Large intestine (tissue), 3 donors: ENCODE measurements around the gene KCNG2. TPM values are rescaled to one million over a fixed set of nuclear protein-coding genes. Genes with fewer than 3 reads are reported as not detected.

Experiments used
- DNase-seq, 2 donors: peaks; one replicate each; pipeline versions ENCODE4 v3.0.0 to v3.0.0-alpha.2; 2013
- H3K27ac ChIP-seq: one replicate; pipeline ENCODE4 v1.5.1; 2013; ENCODE audit warnings: low read length
- H3K27me3 ChIP-seq: 2 replicates; pipeline ENCODE4 v1.6.1; 2013; ENCODE audit warnings: low read length; ENCODE audit not compliant: control insufficient read depth, insufficient read depth
- H3K36me3 ChIP-seq: 2 replicates; pipeline ENCODE4 v1.6.1; 2013; ENCODE audit warnings: low read length; ENCODE audit not compliant: control insufficient read depth, insufficient read depth
- H3K4me1 ChIP-seq: one replicate; pipeline ENCODE4 v1.6.1; 2013; ENCODE audit warnings: low read length; ENCODE audit not compliant: control insufficient read depth, insufficient read depth
- H3K4me3 ChIP-seq: one replicate; pipeline ENCODE4 v1.5.1; 2013; ENCODE audit warnings: low read length
- H3K9me3 ChIP-seq: one replicate; pipeline ENCODE4 v1.6.1; 2013; ENCODE audit warnings: mild to moderate bottlenecking, low read depth, low read length, moderate library complexity; ENCODE audit not compliant: control insufficient read depth
- WGBS: methylation state at CpG from one replicate; pipeline ENCODE4 v1.1.5; 2013; ENCODE audit warnings: low lambda C conversion rate; ENCODE audit not compliant: insufficient coverage; 5-methylcytosine and 5-hydroxymethylcytosine counted together
- polyA plus RNA-seq: library from polyadenylated mRNA; unstranded; fragments of 120-200 nt; gene quantifications from one replicate; pipeline ENCODE4 v1.2.1, GENCODE V29; 2013

The KCNG2 gene
- polyA plus RNA-seq, 1 donor: 0.46 TPM

DNA sequence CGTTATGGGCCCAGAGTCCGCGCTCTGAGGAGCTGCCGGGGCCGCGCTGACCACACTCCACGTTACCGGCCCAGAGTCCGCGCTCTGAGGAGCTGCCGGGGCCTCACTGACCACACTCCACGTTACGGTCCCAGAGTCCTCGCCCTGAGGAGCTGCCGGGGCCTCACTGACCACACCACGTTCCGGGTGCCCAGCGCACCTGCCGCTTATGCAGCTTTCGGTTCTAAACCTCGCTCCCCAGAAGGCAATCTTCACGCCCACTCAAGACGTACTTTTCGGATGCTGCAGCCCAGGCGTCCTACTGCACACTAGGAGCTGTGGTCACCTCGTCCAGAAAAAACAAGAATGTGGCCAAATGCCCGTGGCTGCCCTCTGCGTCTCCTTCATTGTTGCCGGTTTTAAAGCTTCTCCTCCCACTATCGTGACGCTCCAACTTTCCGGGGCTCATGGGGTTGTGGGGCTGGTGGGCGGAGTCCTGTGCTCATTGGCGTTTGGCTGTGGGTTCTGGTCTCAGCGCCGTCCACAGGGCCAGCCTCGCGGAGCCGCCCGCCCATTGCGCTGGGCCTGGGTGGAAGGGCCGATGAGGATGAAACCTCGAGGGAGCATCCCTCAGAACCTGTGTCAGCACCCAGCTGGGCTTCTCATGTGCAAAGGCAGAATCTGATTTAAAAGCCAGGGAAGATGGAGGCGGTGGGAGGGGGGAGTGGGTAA is 11.9 kb downstream of the KCNG2 start:
- H3K9me3 ChIP-seq: peaks cover 19% of the 10 kb centered on the region
- no peak overlapping the region for H3K4me3 ChIP-seq
- no peaks in the 10 kb centered on the region for H3K4me1 ChIP-seq
- no peaks in the 10 kb centered on the region for H3K27me3 ChIP-seq
- WGBS: 83% methylated on average over 2 of the region's 44 CpGs
- DNase-seq: no peak
- no peaks in the 10 kb centered on the region for H3K36me3 ChIP-seq
- no peak overlapping the region for H3K27ac ChIP-seq

DNA sequence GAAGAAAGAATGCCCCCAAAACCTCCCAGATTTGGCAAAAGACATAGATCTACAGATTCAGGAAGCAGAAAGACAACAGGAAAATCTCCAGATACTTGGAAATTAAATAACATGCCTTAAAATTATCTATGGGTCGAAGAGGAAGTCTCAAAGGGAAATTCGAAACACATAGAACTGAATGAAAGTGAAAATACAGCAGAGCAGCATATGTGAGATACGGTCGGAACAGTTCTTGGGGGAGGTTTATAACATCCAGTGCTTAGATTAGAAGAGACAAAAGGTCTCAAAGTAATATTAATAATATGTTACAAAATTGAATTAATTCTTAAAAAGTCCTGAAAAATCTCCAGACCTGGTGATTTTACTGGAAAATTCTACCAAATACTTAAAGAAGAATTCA is 14.3 kb downstream of the KCNG2 start:
- Histone ChIP-seq H3K4me1 (no peaks in the 10 kb centered on the region), H3K27me3 (peaks cover 4% of the 10 kb centered on the region), H3K9me3 (peaks cover 19% of the 10 kb centered on the region), H3K27ac (no peak overlapping the region), H3K4me3 (no peak overlapping the region), H3K36me3 (no peaks in the 10 kb centered on the region)
- 89% methylated on average over 4 of the region's 4 CpGs for WGBS
- DNase-seq: no peak

DNA sequence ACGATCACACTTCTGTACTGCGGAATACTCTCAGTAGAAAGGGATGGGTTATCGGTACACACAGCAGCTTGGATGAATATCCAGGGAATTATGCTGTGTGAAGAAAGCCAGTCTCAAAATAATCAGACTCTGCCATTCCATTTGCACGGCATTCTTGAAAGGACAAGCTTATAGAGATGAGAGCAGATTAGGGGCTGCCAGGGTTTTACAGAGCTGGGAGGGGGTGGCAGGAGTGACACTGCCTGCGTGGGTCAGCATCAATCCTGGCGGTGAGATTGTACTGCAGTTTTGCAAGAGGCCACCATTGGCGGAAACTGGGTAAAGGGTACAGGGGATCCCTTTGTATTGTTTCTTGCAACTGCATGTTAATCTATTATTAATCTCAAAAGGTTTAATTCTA is 16.6 kb downstream of the KCNG2 start:
- H3K36me3 ChIP-seq: no peaks in the 10 kb centered on the region
- H3K27me3 ChIP-seq: peaks cover 4% of the 10 kb centered on the region
- no peak overlapping the region for H3K4me3 ChIP-seq
- DNase-seq: no peak
- no peaks in the 10 kb centered on the region for H3K4me1 ChIP-seq
- peaks cover 12% of the 10 kb centered on the region for H3K9me3 ChIP-seq
- WGBS: 80% methylated on average over 1 of the region's 7 CpGs
- H3K27ac ChIP-seq: no peak overlapping the region

- H3K27me3 ChIP-seq: peaks cover 4% of the 10 kb centered on the region
- no peaks in the 10 kb centered on the region for H3K36me3 ChIP-seq
- H3K27ac ChIP-seq: no peak overlapping the region
- DNase-seq: no peak
- no peaks in the 10 kb centered on the region for H3K4me1 ChIP-seq
- H3K4me3 ChIP-seq: no peak overlapping the region
- no CpG with 5 or more reads among the region's 9 CpGs for WGBS
- peaks cover 3% of the 10 kb centered on the region for H3K9me3 ChIP-seq
Measured at GRCh38 chr18:79815657-79816056, 17.9 kb downstream of the KCNG2 start.

- Histone ChIP-seq H3K27me3 (peaks cover 4% of the 10 kb centered on the region), H3K27ac (no peak overlapping the region), H3K4me1 (no peaks in the 10 kb centered on the region), H3K4me3 (no peak overlapping the region), H3K36me3 (no peaks in the 10 kb centered on the region), H3K9me3 (peaks cover 3% of the 10 kb centered on the region)
- no CpG with 5 or more reads among the region's 14 CpGs for WGBS
- no peak for DNase-seq
Measured at GRCh38 chr18:79816092-79816491, 18.4 kb downstream of the KCNG2 start.

DNA sequence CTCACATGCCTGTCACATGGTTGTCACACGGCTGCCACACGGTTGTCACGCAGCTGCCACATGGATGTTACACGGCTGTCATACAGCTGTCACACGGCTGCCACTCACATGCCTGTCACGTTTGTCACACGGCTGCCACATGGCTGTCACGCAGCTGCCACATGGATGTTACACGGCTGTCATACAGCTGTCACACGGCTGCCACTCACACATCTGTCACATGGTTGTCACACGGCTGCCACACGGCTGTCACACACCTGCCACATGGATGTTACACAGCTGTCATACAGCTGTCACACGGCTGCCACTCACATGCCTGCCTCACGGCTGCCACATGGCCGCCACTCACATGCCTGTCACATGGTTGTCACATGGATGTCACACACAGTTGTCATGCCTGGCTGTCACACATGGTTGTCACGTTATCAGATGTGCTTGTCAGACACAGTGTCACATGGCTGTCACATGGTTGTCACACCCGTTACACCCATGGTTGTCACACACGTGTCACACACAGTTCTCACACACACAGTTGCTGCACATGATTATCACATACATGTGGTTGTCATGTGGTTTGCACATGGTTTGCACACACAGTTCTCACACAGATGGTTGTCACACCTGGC is 19.4 kb downstream of the KCNG2 start:
- no peak for DNase-seq
- H3K27me3 ChIP-seq: peaks cover 4% of the 10 kb centered on the region
- no peak overlapping the region for H3K27ac ChIP-seq
- no peak overlapping the region for H3K4me3 ChIP-seq
- H3K9me3 ChIP-seq: peaks cover 3% of the 10 kb centered on the region
- no peaks in the 10 kb centered on the region for H3K4me1 ChIP-seq
- no CpG with 5 or more reads among the region's 18 CpGs for WGBS
- no peaks in the 10 kb centered on the region for H3K36me3 ChIP-seq

DNA sequence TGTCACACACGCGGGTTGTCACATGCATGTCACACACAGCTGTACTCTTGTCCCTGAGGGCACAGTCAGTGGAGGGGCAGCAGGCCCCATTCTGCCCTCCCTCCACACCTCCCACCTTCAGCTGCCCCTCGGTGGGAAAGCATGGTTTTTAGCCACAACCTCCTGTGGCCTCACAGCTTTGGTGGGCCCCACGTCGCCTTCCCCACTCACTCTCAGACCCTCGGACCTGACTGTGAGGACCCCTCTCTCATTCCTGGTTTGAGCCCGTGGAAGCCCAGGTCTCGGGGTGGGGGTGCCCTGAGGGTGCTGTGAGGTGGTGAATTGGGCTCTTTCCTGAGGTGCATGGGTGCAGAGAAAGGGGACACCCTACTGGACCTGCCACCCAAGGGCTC is 19.9 kb downstream of the KCNG2 start:
- no peaks in the 10 kb centered on the region for H3K4me1 ChIP-seq
- H3K27me3 ChIP-seq: peaks cover 4% of the 10 kb centered on the region
- H3K27ac ChIP-seq: no peak overlapping the region
- no peaks in the 10 kb centered on the region for H3K36me3 ChIP-seq
- DNase-seq: no peak
- H3K9me3 ChIP-seq: peaks cover 3% of the 10 kb centered on the region
- no peak overlapping the region for H3K4me3 ChIP-seq
- no CpG with 5 or more reads among the region's 8 CpGs for WGBS

GRCh38 chr18:79818036-79818435 is 20.3 kb downstream of the KCNG2 start:
- H3K27ac ChIP-seq: no peak overlapping the region
- peaks cover 3% of the 10 kb centered on the region for H3K9me3 ChIP-seq
- H3K36me3 ChIP-seq: no peaks in the 10 kb centered on the region
- WGBS: no CpG with 5 or more reads among the region's 14 CpGs
- peaks cover 4% of the 10 kb centered on the region for H3K27me3 ChIP-seq
- DNase-seq: no peak
- H3K4me3 ChIP-seq: no peak overlapping the region
- H3K4me1 ChIP-seq: no peaks in the 10 kb centered on the region

GRCh38 chr18:79818631-79819030 is 20.9 kb downstream of the KCNG2 start:
- Histone ChIP-seq H3K4me1 (no peaks in the 10 kb centered on the region), H3K4me3 (no peak overlapping the region), H3K36me3 (no peaks in the 10 kb centered on the region), H3K27me3 (peaks cover 4% of the 10 kb centered on the region), H3K9me3 (peaks cover 3% of the 10 kb centered on the region), H3K27ac (no peak overlapping the region)
- no peak for DNase-seq
- WGBS: no CpG with 5 or more reads among the region's 18 CpGs

GRCh38 chr18:79819064-79819967 is 21.6 kb downstream of the KCNG2 start:
- peaks cover 3% of the 10 kb centered on the region for H3K9me3 ChIP-seq
- no peak overlapping the region for H3K4me3 ChIP-seq
- H3K27me3 ChIP-seq: peaks cover 4% of the 10 kb centered on the region
- H3K36me3 ChIP-seq: no peaks in the 10 kb centered on the region
- H3K27ac ChIP-seq: no peak overlapping the region
- H3K4me1 ChIP-seq: no peaks in the 10 kb centered on the region
- DNase-seq: no peak
- no CpG with 5 or more reads among the region's 26 CpGs for WGBS
